Cortex of kidney (tissue), 1 donor: ENCODE measurements around the gene LDLRAP1.

Experiments used
- DNase-seq: peaks from one replicate; lab custom pipeline; 2025; lab: John Stamatoyannopoulos, UW

Gene LDLRAP1

GRCh38 chr1:25562928-25563283, 19.5 kb downstream of the LDLRAP1 start:
- no peak for DNase-seq

GRCh38 chr1:25563330-25564215, 20.2 kb downstream of the LDLRAP1 start:
- DNase-seq = no peak

GRCh38 chr1:25564777-25565574, 21.6 kb downstream of the LDLRAP1 start:
- no peak for DNase-seq

GRCh38 chr1:25565626-25566025, 22.2 kb downstream of the LDLRAP1 start:
- DNase-seq = no peak

- no peak for DNase-seq
Measured at GRCh38 chr1:25566176-25566729, 22.8 kb downstream of the LDLRAP1 start.

GRCh38 chr1:25566730-25567341, 23.4 kb downstream of the LDLRAP1 start:
- no peak for DNase-seq

GRCh38 chr1:25567710-25568089, 24.3 kb downstream of the LDLRAP1 start:
- no peak for DNase-seq

GRCh38 chr1:25568090-25568833, 24.9 kb downstream of the LDLRAP1 start:
- no peak for DNase-seq

- DNase-seq = no peak
Measured at GRCh38 chr1:25568834-25569596, 25.6 kb downstream of the LDLRAP1 start.

GRCh38 chr1:25569597-25570396, 26.4 kb downstream of the LDLRAP1 start:
- DNase-seq = no peak

- no peak for DNase-seq
Measured at GRCh38 chr1:25570798-25571521, 27.6 kb downstream of the LDLRAP1 start.

- DNase-seq = no peak
Measured at GRCh38 chr1:25571522-25571970, 28.1 kb downstream of the LDLRAP1 start.

GRCh38 chr1:25572107-25572506, 28.7 kb downstream of the LDLRAP1 start:
- DNase-seq = no peak

- no peak for DNase-seq
Measured at GRCh38 chr1:25572708-25573590, 29.5 kb downstream of the LDLRAP1 start.

- no peak for DNase-seq
Measured at GRCh38 chr1:25573591-25573930, 30.2 kb downstream of the LDLRAP1 start.

- DNase-seq = no peak
Measured at GRCh38 chr1:25573961-25574360, 30.6 kb downstream of the LDLRAP1 start.

GRCh38 chr1:25575191-25575590, 31.8 kb downstream of the LDLRAP1 start:
- no peak for DNase-seq

- no peak for DNase-seq
Measured at GRCh38 chr1:25576459-25577133, 33.2 kb downstream of the LDLRAP1 start.
